ENCODE data around the gene AFF4. TPM values are rescaled to one million over a fixed set of nuclear protein-coding genes. Genes with fewer than 3 reads are reported as not detected.

AFF4 gene
- total RNA-seq, 3 donors from 2014 or later (not counting 1 experiment from before 2014, with no cell fraction given) = 87.5 to 98.1 (median 90.8) TPM

GRCh38 chr5:132953710-132954109, 9.7 kb downstream of the AFF4 start:
- DNase-seq (no peak), ATAC-seq (no peak)
- H3K27me3 ChIP-seq (ENCODE audit: control insufficient read depth, insufficient read depth, low read length) = no peaks in the 10 kb centered on the region
- H3K36me3 ChIP-seq (ENCODE audit: control insufficient read depth, insufficient read depth, low read length) = peaks cover 7% of the 10 kb centered on the region
- no peak for TF ChIP-seq CTCF (IDR thresholded peaks at IDR 0.05)
- H3K9me3 ChIP-seq (ENCODE audit: control insufficient read depth, insufficient read depth, low read length) = no peaks in the 10 kb centered on the region
- no peaks in the 10 kb centered on the region for H3K27me3 Mint-ChIP-seq (ENCODE audit: low read depth in 2 of 2)
- 92% methylated on average over 6 of the region's 6 CpGs for WGBS (ENCODE audit: insufficient coverage)
- no peaks in the 10 kb centered on the region for H3K9me3 Mint-ChIP-seq
- no peak overlapping the region for H3K4me3 Mint-ChIP-seq
- peak overlapping the region in 1 of 2 donors; percentile 5 for H3K27ac Mint-ChIP-seq
- H3K36me3 Mint-ChIP-seq = no peaks in the 10 kb centered on the region
- no peak overlapping the region for H3K4me3 ChIP-seq (ENCODE audit: low read length)
- intact Hi-C loops (cut with micrococcal nuclease) = no loop called here
- H3K27ac ChIP-seq (ENCODE audit: low read length) = no peak overlapping the region
- peaks cover 5% of the 10 kb centered on the region for H3K4me1 ChIP-seq (ENCODE audit: control insufficient read depth, insufficient read depth, low read length)
- peaks cover 48% of the 10 kb centered on the region in 2 donors for H3K4me1 Mint-ChIP-seq

GRCh38 chr5:132952829-132953228, 10.6 kb downstream of the AFF4 start:
- no peak for TF ChIP-seq CTCF (IDR thresholded peaks at IDR 0.05)
- Histone ChIP-seq H3K36me3 (ENCODE audit: control insufficient read depth, insufficient read depth, low read length) (peaks cover 7% of the 10 kb centered on the region), H3K4me1 (ENCODE audit: control insufficient read depth, insufficient read depth, low read length) (peaks cover 5% of the 10 kb centered on the region), H3K4me3 (ENCODE audit: low read length) (no peak overlapping the region), H3K27me3 (ENCODE audit: control insufficient read depth, insufficient read depth, low read length) (no peaks in the 10 kb centered on the region), H3K27ac (ENCODE audit: low read length) (no peak overlapping the region), H3K9me3 (ENCODE audit: control insufficient read depth, insufficient read depth, low read length) (no peaks in the 10 kb centered on the region)
- H3K27ac Mint-ChIP-seq = no peak overlapping the region
- H3K9me3 Mint-ChIP-seq = no peaks in the 10 kb centered on the region
- no peak for DNase-seq
- intact Hi-C loops (cut with micrococcal nuclease) = no loop called here
- no peak overlapping the region for H3K4me3 Mint-ChIP-seq
- no peaks in the 10 kb centered on the region for H3K36me3 Mint-ChIP-seq
- no peak for ATAC-seq
- H3K27me3 Mint-ChIP-seq (ENCODE audit: low read depth in 2 of 2) = no peaks in the 10 kb centered on the region
- H3K4me1 Mint-ChIP-seq = peaks cover 48 to 50% of the 10 kb centered on the region in 2 donors
- WGBS (ENCODE audit: insufficient coverage) = 97% methylated on average over 2 of the region's 2 CpGs

- Histone ChIP-seq H3K4me3 (ENCODE audit: low read length) (no peak overlapping the region), H3K27ac (ENCODE audit: low read length) (no peak overlapping the region), H3K27me3 (ENCODE audit: control insufficient read depth, insufficient read depth, low read length) (no peaks in the 10 kb centered on the region), H3K4me1 (ENCODE audit: control insufficient read depth, insufficient read depth, low read length) (peaks cover 3% of the 10 kb centered on the region), H3K36me3 (ENCODE audit: control insufficient read depth, insufficient read depth, low read length) (peaks cover 7% of the 10 kb centered on the region), H3K9me3 (ENCODE audit: control insufficient read depth, insufficient read depth, low read length) (no peaks in the 10 kb centered on the region)
- H3K27me3 Mint-ChIP-seq (ENCODE audit: low read depth in 2 of 2) = no peaks in the 10 kb centered on the region
- ATAC-seq (no peak), DNase-seq (no peak)
- TF ChIP-seq CTCF (IDR thresholded peaks at IDR 0.05) = no peak
- intact Hi-C loops (cut with micrococcal nuclease) = no loop called here
- no peak overlapping the region for H3K4me3 Mint-ChIP-seq
- H3K4me1 Mint-ChIP-seq = peaks cover 52 to 55% of the 10 kb centered on the region in 2 donors
- H3K36me3 Mint-ChIP-seq = no peaks in the 10 kb centered on the region
- no peaks in the 10 kb centered on the region for H3K9me3 Mint-ChIP-seq
- WGBS (ENCODE audit: insufficient coverage) = 95% methylated on average over 2 of the region's 2 CpGs
- H3K27ac Mint-ChIP-seq = no peak overlapping the region
These were observed 11.5 kb downstream of the AFF4 start for GRCh38 chr5:132951897-132952296.

GRCh38 chr5:132949136-132949535, 14.3 kb downstream of the AFF4 start:
- ATAC-seq (no peak), DNase-seq (no peak)
- H3K4me1 ChIP-seq (ENCODE audit: control insufficient read depth, insufficient read depth, low read length) = peaks cover 4% of the 10 kb centered on the region
- H3K27ac ChIP-seq (ENCODE audit: low read length) = no peak overlapping the region
- no peaks in the 10 kb centered on the region for H3K9me3 ChIP-seq (ENCODE audit: control insufficient read depth, insufficient read depth, low read length)
- TF ChIP-seq CTCF (IDR thresholded peaks at IDR 0.05) = no peak
- Mint-ChIP-seq H3K27ac (peak overlapping the region in 1 of 2 donors; percentile 43), H3K27me3 (ENCODE audit: low read depth in 2 of 2) (no peaks in the 10 kb centered on the region), H3K36me3 (no peaks in the 10 kb centered on the region), H3K9me3 (no peaks in the 10 kb centered on the region), H3K4me1 (peaks cover 58 to 63% of the 10 kb centered on the region in 2 donors), H3K4me3 (no peak overlapping the region)
- no peak overlapping the region for H3K4me3 ChIP-seq (ENCODE audit: low read length)
- no peaks in the 10 kb centered on the region for H3K27me3 ChIP-seq (ENCODE audit: control insufficient read depth, insufficient read depth, low read length)
- intact Hi-C loops (cut with micrococcal nuclease) = no loop called here
- WGBS (ENCODE audit: insufficient coverage) = 100% methylated on average over 2 of the region's 2 CpGs
- peaks cover 2% of the 10 kb centered on the region for H3K36me3 ChIP-seq (ENCODE audit: control insufficient read depth, insufficient read depth, low read length)
